MCF 10A (cell line): ENCODE results near the gene DUSP2. TPM values are rescaled to one million over a fixed set of nuclear protein-coding genes. Genes with fewer than 3 reads are reported as not detected.

Experiments used
- BruUV-seq: library from RNA; stranded (reverse); fragments of 400-500 nt; replicated peaks from 2 replicates; lab custom pipeline; 2021; lab: Mats Ljungman, UMichigan
- CTCF ChIA-PET: fragments of 300-600 bp; sonication (Branson Sonifier 250); formaldehyde crosslinking; extraction: SDS; loops from one replicate; lab custom pipeline; 2021; ENCODE audit warnings: antibody characterized with exemption, inconsistent platforms; lab: Yijun Ruan, JAX
- POLR2A ChIA-PET: fragments of 300-600, 350-650 bp; sonication (Branson Sonifier 250); formaldehyde crosslinking; extraction: SDS; loops from one replicate; lab custom pipeline; 2020; ENCODE audit warnings: antibody characterized with exemption, inconsistent platforms; lab: Yijun Ruan, JAX
- DNase-seq: peaks from one replicate; pipeline ENCODE4 v3.0.0-alpha.2; 2018; ENCODE audit not compliant: unreplicated experiment
- H3K27ac Mint-ChIP-seq: one replicate; pipeline ENCODE4 v1.8.0; 2022; ENCODE audit warnings: mild to moderate bottlenecking, low read depth, mixed read lengths; ENCODE audit not compliant: unreplicated experiment
- H3K27me3 Mint-ChIP-seq: one replicate; pipeline ENCODE4 v1.8.0; 2022; ENCODE audit warnings: mixed read lengths; ENCODE audit not compliant: insufficient read depth, unreplicated experiment
- H3K36me3 Mint-ChIP-seq: one replicate; pipeline ENCODE4 v1.8.0; 2022; ENCODE audit warnings: mild to moderate bottlenecking, moderate library complexity, mixed read lengths; ENCODE audit not compliant: insufficient read depth, unreplicated experiment
- H3K4me1 Mint-ChIP-seq: one replicate; pipeline ENCODE4 v1.8.0; 2022; ENCODE audit warnings: mixed read lengths; ENCODE audit not compliant: insufficient read depth, unreplicated experiment
- H3K4me3 Mint-ChIP-seq: one replicate; pipeline ENCODE4 v1.8.0; 2022; ENCODE audit warnings: mild to moderate bottlenecking, moderate library complexity, mixed read lengths; ENCODE audit not compliant: unreplicated experiment
- H3K9me3 Mint-ChIP-seq: one replicate; pipeline ENCODE4 v1.8.0; 2022; ENCODE audit warnings: mixed read lengths; ENCODE audit not compliant: unreplicated experiment
- intact Hi-C: fragments of 100-400 bp; cut with micrococcal nuclease; formaldehyde crosslinking; loops from 2 replicates; pipeline ENCODE4 v1.14.1; 2022
- total RNA-seq: library from RNA; stranded (reverse); gene quantifications from 2 replicates; pipeline ENCODE4 v1.2.3, GENCODE V29; 2022
- TF ChIP-seq, protein P1 (sequence below): fragments of 200-600 bp; IDR thresholded peaks from one replicate; pipeline ENCODE4 v1.8.0; 2022; ENCODE audit warnings: antibody characterized with exemption, mild to moderate bottlenecking; ENCODE audit not compliant: unreplicated experiment

Gene DUSP2
- total RNA-seq, 1 experiment from 2014 or later, result 3.3 TPM

DNA sequence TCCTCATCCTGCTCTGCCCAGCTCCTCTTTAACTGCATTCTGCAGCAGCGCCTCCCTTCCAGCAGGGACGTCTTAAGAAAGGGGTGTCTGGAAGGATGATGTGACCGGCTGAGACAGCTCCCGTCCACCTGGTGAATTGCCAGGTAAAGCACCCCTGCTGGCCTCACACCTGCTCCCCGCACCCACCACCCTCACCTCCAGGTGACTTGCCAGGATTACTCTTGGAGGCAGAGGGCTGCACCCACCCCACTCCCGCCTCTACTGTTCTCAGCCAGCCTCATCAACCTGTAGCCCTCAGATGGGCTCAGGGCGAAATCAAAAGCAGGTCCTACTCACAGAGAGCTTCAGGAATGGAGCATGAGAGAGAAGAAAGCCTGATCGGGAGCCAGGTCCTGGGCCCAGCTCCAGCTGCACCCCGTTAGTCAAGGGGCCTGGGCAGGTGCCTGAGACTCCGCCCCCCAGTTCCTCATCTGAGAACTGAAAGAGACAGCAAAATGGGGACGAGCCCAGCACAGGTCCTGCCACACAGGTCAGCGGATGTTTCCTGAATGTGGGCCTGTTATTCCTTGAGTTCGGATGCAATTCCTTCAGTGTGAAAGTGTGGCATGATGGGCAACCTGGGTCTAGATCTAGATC, 34.5 kb downstream of the DUSP2 start:
- TF ChIP-seq, protein P1, sequence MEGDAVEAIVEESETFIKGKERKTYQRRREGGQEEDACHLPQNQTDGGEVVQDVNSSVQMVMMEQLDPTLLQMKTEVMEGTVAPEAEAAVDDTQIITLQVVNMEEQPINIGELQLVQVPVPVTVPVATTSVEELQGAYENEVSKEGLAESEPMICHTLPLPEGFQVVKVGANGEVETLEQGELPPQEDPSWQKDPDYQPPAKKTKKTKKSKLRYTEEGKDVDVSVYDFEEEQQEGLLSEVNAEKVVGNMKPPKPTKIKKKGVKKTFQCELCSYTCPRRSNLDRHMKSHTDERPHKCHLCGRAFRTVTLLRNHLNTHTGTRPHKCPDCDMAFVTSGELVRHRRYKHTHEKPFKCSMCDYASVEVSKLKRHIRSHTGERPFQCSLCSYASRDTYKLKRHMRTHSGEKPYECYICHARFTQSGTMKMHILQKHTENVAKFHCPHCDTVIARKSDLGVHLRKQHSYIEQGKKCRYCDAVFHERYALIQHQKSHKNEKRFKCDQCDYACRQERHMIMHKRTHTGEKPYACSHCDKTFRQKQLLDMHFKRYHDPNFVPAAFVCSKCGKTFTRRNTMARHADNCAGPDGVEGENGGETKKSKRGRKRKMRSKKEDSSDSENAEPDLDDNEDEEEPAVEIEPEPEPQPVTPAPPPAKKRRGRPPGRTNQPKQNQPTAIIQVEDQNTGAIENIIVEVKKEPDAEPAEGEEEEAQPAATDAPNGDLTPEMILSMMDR, result no peak
- H3K27ac Mint-ChIP-seq, result no peak overlapping the region
- CTCF ChIA-PET, result interaction anchor here (0.6 to 1.3 kb wide), 3 partner anchors 21 to 602 kb away, joined by 3 to 5 read pairs (median 4); no protein-coding TSS in a partner anchor
- peaks cover 9% of the 10 kb centered on the region for H3K27me3 Mint-ChIP-seq
- POLR2A ChIA-PET, result interaction anchor here (0.7 to 0.8 kb wide), 2 partner anchors 11 to 89 kb away, joined by 3 read pairs; no protein-coding TSS in a partner anchor
- no peaks in the 10 kb centered on the region for H3K36me3 Mint-ChIP-seq
- no peak overlapping the region for H3K4me3 Mint-ChIP-seq
- no peaks in the 10 kb centered on the region for H3K4me1 Mint-ChIP-seq
- intact Hi-C loops, result no loop called here
- no peak for DNase-seq
- BruUV-seq, result no TSS peak
- H3K9me3 Mint-ChIP-seq, result peaks cover under 1% of the 10 kb centered on the region

DNA sequence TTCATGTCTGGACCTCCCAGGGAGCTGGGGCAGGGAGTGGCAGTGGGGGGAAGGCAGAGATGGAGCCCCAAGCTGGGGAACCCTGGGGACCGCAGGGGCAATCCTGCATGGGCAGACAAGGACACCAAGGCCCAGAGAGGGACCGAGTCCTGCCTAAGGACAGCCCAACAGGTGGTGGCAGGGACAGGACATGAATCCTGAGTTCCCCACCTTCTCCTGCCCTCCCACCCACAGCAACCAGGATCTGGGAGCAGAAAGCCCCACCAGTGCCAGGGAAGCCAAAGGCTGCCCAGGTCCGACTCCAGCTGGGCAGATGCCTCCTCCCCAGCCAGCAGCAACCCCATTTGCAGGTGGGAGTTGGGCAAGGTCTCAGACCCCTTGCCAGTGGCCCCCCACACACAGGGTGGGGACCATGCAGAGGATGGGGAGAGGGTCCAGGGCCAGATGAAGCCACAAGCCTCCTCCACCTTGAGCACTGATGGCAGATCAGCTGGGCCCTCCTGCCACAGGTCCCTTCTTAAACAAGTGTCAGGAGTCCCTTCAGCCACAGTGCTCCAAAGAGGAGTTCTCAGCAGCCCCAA, 35.2 kb downstream of the DUSP2 start:
- peaks cover 2% of the 10 kb centered on the region for H3K27me3 Mint-ChIP-seq
- POLR2A ChIA-PET, result interaction anchor here (0.7 kb wide), 1 partner anchor 90 kb away, joined by 3 read pairs; no protein-coding TSS in a partner anchor
- peaks cover 7% of the 10 kb centered on the region for H3K9me3 Mint-ChIP-seq
- H3K4me3 Mint-ChIP-seq, result no peak overlapping the region
- no peaks in the 10 kb centered on the region for H3K36me3 Mint-ChIP-seq
- no peaks in the 10 kb centered on the region for H3K4me1 Mint-ChIP-seq
- H3K27ac Mint-ChIP-seq, result no peak overlapping the region
- intact Hi-C loops, result no loop called here
- DNase-seq, result no peak
- no TSS peak for BruUV-seq
- TF ChIP-seq, protein P1, result no peak
- CTCF ChIA-PET, result interaction anchor here (1.3 kb wide), 1 partner anchor 65 kb away, joined by 5 read pairs; no protein-coding TSS in a partner anchor

DNA sequence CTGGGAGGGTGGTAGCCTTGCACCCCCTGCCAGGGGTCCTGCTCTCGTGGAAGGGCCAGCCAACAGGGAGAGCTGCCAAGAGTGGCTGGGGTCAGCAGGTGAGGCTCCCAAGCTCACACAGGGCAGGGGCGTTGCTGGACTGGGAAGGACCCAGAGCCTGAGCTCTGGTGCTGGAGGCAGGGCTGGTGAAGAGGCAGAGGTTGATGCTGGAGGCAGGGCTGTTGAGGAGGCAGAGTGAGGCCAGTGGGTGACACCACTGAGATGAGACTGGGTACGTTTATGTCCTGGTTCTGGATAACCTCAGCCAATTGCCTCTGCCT, 35.9 kb downstream of the DUSP2 start:
- Mint-ChIP-seq H3K4me1 (no peaks in the 10 kb centered on the region), H3K27ac (no peak overlapping the region), H3K9me3 (peaks cover 11% of the 10 kb centered on the region), H3K36me3 (no peaks in the 10 kb centered on the region), H3K27me3 (no peaks in the 10 kb centered on the region), H3K4me3 (no peak overlapping the region)
- CTCF ChIA-PET, result interaction anchor here (1.2 to 1.5 kb wide), 2 partner anchors 28 to 64 kb away, joined by 3 to 4 read pairs; no protein-coding TSS in a partner anchor
- no TSS peak for BruUV-seq
- intact Hi-C loops, result no loop called here
- TF ChIP-seq, protein P1, result no peak
- no peak for DNase-seq
- POLR2A ChIA-PET, result no interaction called here

DNA sequence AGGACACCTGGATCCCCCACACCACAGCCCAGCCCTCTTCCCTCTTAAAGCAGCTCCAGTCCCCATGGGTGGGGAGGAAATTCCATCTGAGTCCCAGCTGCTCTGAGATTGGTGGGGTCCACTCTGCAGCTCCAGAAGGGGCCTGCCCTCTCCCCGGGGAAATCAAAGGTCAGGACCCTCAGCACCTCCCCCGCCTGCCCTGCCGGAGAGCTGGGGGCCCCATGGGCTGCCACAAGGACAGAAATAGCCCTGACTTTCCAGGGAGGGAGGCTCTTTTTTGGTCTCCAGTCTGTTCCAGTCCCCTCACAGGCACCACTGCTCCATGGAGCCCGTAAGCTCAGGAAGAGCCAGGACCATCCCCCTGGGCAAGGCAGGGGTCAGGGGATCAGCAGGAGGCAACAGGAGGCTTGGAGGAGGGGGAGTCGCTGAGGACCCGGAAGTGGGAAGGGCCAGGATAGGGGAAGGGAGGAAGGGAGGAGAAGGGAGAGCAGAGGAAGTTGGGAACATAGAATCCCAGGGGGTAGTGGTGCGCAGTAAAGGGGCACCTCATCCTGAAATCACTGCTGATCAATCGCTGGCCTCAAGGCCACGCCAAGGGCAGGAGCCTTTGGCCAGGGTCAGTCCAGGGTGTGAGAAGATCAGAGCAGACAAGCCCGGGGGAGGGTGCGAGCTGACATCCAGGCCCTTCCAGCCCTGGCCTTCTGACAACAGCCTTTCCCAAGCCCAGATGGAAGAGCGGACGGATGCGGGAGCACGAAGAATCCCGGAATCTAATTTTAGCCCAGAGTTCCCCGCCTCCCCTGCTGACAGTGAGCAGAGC, 36.5 kb downstream of the DUSP2 start:
- H3K27ac Mint-ChIP-seq, result no peak overlapping the region
- no peaks in the 10 kb centered on the region for H3K27me3 Mint-ChIP-seq
- TF ChIP-seq, protein P1, result no peak
- BruUV-seq, result no TSS peak
- peaks cover 11% of the 10 kb centered on the region for H3K9me3 Mint-ChIP-seq
- H3K4me3 Mint-ChIP-seq, result no peak overlapping the region
- H3K4me1 Mint-ChIP-seq, result no peaks in the 10 kb centered on the region
- H3K36me3 Mint-ChIP-seq, result no peaks in the 10 kb centered on the region
- intact Hi-C loops, result no loop called here
- ChIA-PET POLR2A (no interaction called here), CTCF (interaction anchor here (0.5 to 1.5 kb wide), 5 partner anchors 29 to 177 kb away, joined by 3 to 5 read pairs (median 3); no protein-coding TSS in a partner anchor)
- DNase-seq, result no peak
